AG04449 (cell line): ENCODE measurements around the gene ANO1.

Experiments
- CTCF ChIA-PET: fragments of 350-600 bp; formaldehyde crosslinking; extraction: SDS; loops from one replicate; lab custom pipeline; 2021; ENCODE audit warnings: antibody characterized with exemption; lab: Yijun Ruan, JAX
- POLR2A ChIA-PET: fragments of 400-600, 350-600 bp; formaldehyde crosslinking; extraction: SDS; loops from one replicate; lab custom pipeline; 2020; ENCODE audit warnings: antibody characterized with exemption, inconsistent platforms; lab: Yijun Ruan, JAX
- DNase-seq: peaks from one replicate; pipeline ENCODE4 v3.0.0-alpha.2; 2010; ENCODE audit warnings: low read depth, low spot score
- H3K4me3 ChIP-seq: 2 replicates; pipeline ENCODE4 v1.5.1; 2011; ENCODE audit warnings: low read depth, mild to moderate bottlenecking, control low read depth, low read length
- TF ChIP-seq, protein P1 (sequence below): IDR thresholded peaks from one replicate; pipeline ENCODE4 v1.5.1; 2011; ENCODE audit warnings: mild to moderate bottlenecking, moderate library complexity, low read length, control low read depth, inconsistent platforms; ENCODE audit not compliant: insufficient read depth; ENCODE audit errors: missing control alignments

The ANO1 gene

DNA sequence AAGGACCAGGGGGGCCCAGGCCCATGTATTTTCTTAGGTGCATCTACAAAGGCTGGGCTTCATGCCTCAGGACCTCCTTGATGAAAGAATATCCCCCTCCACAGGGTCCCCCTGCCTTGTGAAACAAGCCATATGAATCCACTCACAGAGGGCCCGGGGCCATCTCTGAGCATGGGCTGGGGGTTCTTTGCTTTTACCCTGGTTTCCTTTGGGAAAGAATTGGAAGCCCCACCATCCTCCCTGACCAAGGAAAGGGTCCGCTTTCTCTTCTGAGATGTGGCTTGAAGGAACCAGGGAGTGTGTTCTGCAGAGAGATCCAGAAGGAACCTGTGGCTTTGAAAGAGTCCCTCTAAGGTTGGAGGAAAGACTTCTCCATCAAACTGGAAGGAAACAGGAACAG lies 9.2 kb upstream of the ANO1 start:
- POLR2A ChIA-PET = no interaction called here
- H3K4me3 ChIP-seq = no peak overlapping the region
- TF ChIP-seq, protein P1, sequence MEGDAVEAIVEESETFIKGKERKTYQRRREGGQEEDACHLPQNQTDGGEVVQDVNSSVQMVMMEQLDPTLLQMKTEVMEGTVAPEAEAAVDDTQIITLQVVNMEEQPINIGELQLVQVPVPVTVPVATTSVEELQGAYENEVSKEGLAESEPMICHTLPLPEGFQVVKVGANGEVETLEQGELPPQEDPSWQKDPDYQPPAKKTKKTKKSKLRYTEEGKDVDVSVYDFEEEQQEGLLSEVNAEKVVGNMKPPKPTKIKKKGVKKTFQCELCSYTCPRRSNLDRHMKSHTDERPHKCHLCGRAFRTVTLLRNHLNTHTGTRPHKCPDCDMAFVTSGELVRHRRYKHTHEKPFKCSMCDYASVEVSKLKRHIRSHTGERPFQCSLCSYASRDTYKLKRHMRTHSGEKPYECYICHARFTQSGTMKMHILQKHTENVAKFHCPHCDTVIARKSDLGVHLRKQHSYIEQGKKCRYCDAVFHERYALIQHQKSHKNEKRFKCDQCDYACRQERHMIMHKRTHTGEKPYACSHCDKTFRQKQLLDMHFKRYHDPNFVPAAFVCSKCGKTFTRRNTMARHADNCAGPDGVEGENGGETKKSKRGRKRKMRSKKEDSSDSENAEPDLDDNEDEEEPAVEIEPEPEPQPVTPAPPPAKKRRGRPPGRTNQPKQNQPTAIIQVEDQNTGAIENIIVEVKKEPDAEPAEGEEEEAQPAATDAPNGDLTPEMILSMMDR = no peak
- no peak for DNase-seq
- CTCF ChIA-PET = no interaction called here

DNA sequence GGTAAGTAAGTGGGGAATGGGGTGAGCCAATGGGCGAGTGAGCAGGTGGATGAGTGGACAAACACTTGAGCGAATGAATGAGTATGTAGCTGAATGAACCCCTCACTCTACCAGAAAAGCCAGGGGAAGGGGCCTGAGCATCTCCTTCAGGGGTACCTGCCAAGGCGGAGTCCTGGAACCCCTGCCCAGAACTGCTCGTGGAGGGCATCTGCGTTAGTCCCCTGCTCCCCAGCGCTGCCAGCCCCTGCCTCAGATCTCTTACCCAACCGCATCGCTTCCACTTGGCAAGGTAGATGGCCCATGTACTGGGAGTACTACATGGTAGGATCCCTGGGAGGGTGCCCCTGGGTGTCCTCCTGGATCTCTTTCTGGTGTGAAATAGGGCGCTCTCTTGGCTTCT lies 7.4 kb upstream of the ANO1 start:
- DNase-seq = no peak
- TF ChIP-seq, protein P1 = no peak
- H3K4me3 ChIP-seq = no peak overlapping the region
- ChIA-PET CTCF (interaction anchor here (1.1 kb wide), 1 partner anchor 12 kb away, joined by 3 read pairs; no protein-coding TSS in a partner anchor), POLR2A (no interaction called here)

DNA sequence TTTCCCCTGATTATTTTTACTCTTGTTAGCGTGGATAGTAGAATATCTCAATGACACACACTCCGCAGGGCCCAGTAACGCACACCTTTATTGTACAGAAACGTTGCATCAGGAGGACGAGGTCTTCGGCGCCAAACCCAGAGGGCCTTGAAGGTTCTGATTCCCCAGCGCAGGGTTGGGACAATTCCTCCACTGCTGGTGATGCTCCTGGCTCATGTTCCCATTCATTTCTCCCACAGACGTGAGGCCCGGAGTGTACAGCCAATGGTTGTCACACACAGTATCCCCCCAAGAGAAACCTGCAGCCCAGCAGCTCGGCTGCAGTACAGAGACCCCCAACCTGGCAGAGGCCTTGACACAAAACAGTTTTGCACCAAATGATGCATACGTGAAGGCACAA lies 6.1 kb upstream of the ANO1 start:
- DNase-seq = no peak
- H3K4me3 ChIP-seq = no peak overlapping the region
- ChIA-PET CTCF (no interaction called here), POLR2A (no interaction called here)
- TF ChIP-seq, protein P1 = no peak

DNA sequence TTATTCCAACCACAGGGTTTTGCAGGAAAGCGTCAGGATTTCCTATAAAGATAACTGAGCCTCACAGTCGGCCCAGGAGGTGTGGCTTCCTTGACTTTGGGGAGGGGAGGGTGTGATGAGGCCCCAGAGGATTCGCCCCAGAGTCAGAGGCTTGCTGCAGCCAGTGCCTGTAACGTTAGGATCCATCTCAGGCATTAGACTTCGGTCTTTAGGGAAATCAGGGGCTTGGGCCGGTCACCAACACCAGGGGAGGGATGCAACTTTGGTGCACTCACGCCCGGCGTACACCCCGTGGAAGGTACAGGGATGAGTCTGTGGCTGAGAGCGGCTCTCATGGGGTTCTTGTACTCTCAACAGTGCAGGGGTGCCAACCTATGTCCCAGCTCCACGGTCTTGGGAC lies 5.7 kb upstream of the ANO1 start:
- no peak for DNase-seq
- ChIA-PET CTCF (no interaction called here), POLR2A (no interaction called here)
- no peak overlapping the region for H3K4me3 ChIP-seq
- TF ChIP-seq, protein P1 = no peak

DNA sequence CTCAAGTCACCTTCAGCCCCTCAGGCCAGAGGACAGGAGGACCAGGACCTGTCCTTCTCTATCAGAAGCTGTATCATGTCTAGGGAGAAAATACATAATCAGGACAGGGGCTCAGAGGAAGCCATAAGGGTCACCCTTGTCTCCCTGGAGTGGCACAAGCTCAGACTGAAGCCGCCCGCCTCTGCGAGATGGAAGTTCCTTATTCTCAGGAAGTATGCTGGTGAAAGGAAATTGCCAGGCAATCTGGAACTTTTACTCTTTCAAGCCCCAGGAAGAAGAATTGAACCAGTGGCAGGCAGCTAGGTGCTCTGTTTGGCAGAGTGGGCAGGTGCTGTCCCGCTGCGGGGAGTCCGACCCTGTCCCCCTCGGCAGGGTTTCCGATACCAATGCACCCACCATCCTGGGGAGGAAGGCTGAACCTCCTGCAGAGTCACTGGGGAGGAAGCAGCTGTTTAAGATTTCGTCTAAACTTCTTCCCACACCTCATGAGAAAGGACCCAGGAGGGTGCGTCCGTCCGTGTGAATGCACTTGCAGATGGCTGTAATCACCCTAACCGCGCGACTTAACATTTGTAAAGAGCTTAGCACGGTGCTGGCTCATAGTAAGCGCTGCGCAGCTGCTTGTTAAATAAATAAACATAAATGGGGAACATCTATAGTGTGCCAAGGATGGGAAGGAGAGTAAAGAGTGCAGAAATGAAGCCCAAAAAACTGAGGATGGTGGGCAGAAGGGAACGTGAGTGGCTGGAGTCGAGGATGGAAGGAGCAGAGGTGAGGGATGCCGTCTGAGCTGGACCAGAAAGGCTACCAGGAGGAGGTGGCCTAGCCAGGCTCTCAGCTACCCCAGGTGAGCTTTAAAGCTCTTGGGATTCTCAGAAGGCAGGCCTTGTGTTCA lies 5.0 kb upstream of the ANO1 start:
- CTCF ChIA-PET = interaction anchor here (1.0 kb wide), 1 partner anchor 154 kb away, joined by 6 read pairs; no protein-coding TSS in a partner anchor

DNA sequence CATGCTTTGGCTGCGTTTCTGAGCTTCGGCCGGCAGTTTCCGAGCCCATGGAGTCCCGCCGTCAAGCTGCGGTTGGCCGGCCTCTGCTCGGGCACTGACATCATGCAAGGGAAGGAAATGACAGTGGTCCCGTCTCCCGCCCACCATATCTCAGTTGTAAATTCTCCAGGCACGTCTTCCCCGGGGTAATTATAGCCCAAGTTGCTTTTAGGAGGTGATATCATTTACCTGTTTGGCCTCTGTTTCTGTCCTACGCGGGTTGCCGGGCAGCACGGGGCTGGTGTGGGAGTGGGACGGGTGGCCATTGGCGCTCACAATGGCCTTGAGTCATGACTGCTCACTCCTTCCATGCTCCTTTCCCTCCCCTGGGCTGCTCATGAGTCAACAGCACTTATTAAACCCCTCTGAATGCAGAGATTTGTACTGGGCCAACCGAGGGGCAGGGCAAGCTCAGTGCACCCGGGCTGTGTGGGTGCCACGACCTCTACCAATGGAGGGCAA lies 4.2 kb upstream of the ANO1 start:
- TF ChIP-seq, protein P1 = no peak
- POLR2A ChIA-PET = no interaction called here
- CTCF ChIA-PET = interaction anchor here (1.0 kb wide), 1 partner anchor 155 kb away, joined by 6 read pairs; no protein-coding TSS in a partner anchor
- H3K4me3 ChIP-seq = no peak overlapping the region
- DNase-seq = no peak

More for the DNA sequence above, 5.0 kb upstream of the ANO1 start:
- H3K4me3 ChIP-seq = no peak overlapping the region
- TF ChIP-seq, protein P1 = no peak
- POLR2A ChIA-PET = no interaction called here
- no peak for DNase-seq
